HEK293 (cell line): Measurements from ENCODE around the gene PEPD.

Experiments used
- CTCF ChIA-PET: fragments of 350-600 bp; formaldehyde crosslinking; extraction: SDS; loops from one replicate; lab custom pipeline; 2021; ENCODE audit warnings: antibody characterized with exemption; lab: Yijun Ruan, JAX
- POLR2A ChIA-PET: fragments of 300-600 bp; formaldehyde crosslinking; extraction: SDS; loops from one replicate; lab custom pipeline; 2020; ENCODE audit warnings: antibody characterized with exemption, inconsistent platforms; lab: Yijun Ruan, JAX
- H3K27ac ChIP-seq: fragments of 200-500 bp; sonication (Bioruptor generic); 2 replicates; pipeline ENCODE4 v1.5.1; 2014; ENCODE audit warnings: low read depth, low read length, control low read depth, inconsistent platforms; ENCODE audit errors: extremely low read depth
- H3K36me3 ChIP-seq, 2 experiments: fragments of 200-500 bp in 1 of 2; sonication (Bioruptor generic) in 1 of 2; 1 replicate in 1 of 2; 2 replicates in 1 of 2; pipeline ENCODE4 v1.5.1; 2014 to 2017; ENCODE audit warnings: inconsistent platforms in 2 of 2, low read length in 2 of 2; ENCODE audit not compliant: control insufficient read depth in 2 of 2, insufficient read depth in 1 of 2
- H3K4me1 ChIP-seq: fragments of 200-500 bp; sonication (Bioruptor generic); 2 replicates; pipeline ENCODE4 v1.5.1; 2014; ENCODE audit warnings: mild to moderate bottlenecking, low read length, inconsistent platforms; ENCODE audit not compliant: control insufficient read depth, insufficient read depth
- H3K4me3 ChIP-seq: 2 replicates; pipeline ENCODE4 v1.5.1; 2011; ENCODE audit warnings: low read depth, mild to moderate bottlenecking, control low read depth, low read length, moderate library complexity
- H3K9me3 ChIP-seq: fragments of 200-500 bp; sonication (Bioruptor generic); 2 replicates; pipeline ENCODE4 v1.5.1; 2014; ENCODE audit warnings: low read depth, low read length, inconsistent platforms; ENCODE audit not compliant: control insufficient read depth, insufficient read depth
- GFI1B ChIP-seq: fragments of 450-650 bp; formaldehyde crosslinking; IDR thresholded peaks from 2 replicates; pipeline ENCODE4 v1.5.1; 2016; ENCODE audit warnings: missing biosample characterization, missing genetic modification characterization
- INSM2 ChIP-seq: fragments of 450-650 bp; formaldehyde crosslinking; IDR thresholded peaks from 2 replicates; pipeline ENCODE4 v1.5.1; 2016; ENCODE audit warnings: missing biosample characterization, missing genetic modification characterization
- OSR2 ChIP-seq: fragments of 450-650 bp; formaldehyde crosslinking; IDR thresholded peaks from 2 replicates; pipeline ENCODE4 v1.5.1; 2016; ENCODE audit warnings: missing biosample characterization, missing genetic modification characterization
- SETDB1 ChIP-seq: IDR thresholded peaks from one replicate; pipeline ENCODE4 v1.6.1; 2017; ENCODE audit warnings: mild to moderate bottlenecking, low read length, moderate library complexity, mixed read lengths; ENCODE audit not compliant: insufficient read length
- WT1 ChIP-seq: fragments of 450-650 bp; formaldehyde crosslinking; IDR thresholded peaks from 2 replicates; pipeline ENCODE4 v1.5.1; 2016; ENCODE audit warnings: missing biosample characterization, missing genetic modification characterization
- ZBTB26 ChIP-seq: fragments of 450-650 bp; formaldehyde crosslinking; optimal IDR thresholded peaks from 2 replicates; pipeline ENCODE3; 2016; ENCODE audit warnings: missing biosample characterization, mild to moderate bottlenecking, missing genetic modification characterization
- ZNF112 ChIP-seq: fragments of 450-650 bp; formaldehyde crosslinking; IDR thresholded peaks from 2 replicates; pipeline ENCODE4 v1.5.0; 2017; ENCODE audit warnings: missing biosample characterization, missing genetic modification characterization
- ZNF169 ChIP-seq: fragments of 450-650 bp; formaldehyde crosslinking; IDR thresholded peaks from 2 replicates; pipeline ENCODE4 v1.5.1; 2016; ENCODE audit warnings: missing biosample characterization, missing genetic modification characterization
- ZNF19 ChIP-seq: fragments of 450-650 bp; formaldehyde crosslinking; IDR thresholded peaks from 2 replicates; pipeline ENCODE4; 2016; ENCODE audit warnings: missing biosample characterization, missing genetic modification characterization, low read depth
- ZNF221 ChIP-seq: fragments of 450-650 bp; formaldehyde crosslinking; IDR thresholded peaks from 2 replicates; pipeline ENCODE4 v1.5.1; 2017; ENCODE audit warnings: missing biosample characterization, missing genetic modification characterization, borderline replicate concordance
- ZNF23 ChIP-seq: fragments of 450-650 bp; formaldehyde crosslinking; IDR thresholded peaks from 2 replicates; pipeline ENCODE4 v1.5.1; 2016; ENCODE audit warnings: missing biosample characterization, missing genetic modification characterization, borderline replicate concordance
- ZNF37A ChIP-seq: fragments of 450-650 bp; IDR thresholded peaks from 2 replicates; pipeline ENCODE4 v1.5.1; 2018; ENCODE audit warnings: missing biosample characterization, missing genetic modification characterization
- ZNF423 ChIP-seq: fragments of 450-650 bp; formaldehyde crosslinking; IDR thresholded peaks from 2 replicates; pipeline ENCODE4 v1.5.1; 2016; ENCODE audit warnings: missing biosample characterization, missing genetic modification characterization
- ZNF544 ChIP-seq: fragments of 450-650 bp; formaldehyde crosslinking; IDR thresholded peaks from 2 replicates; pipeline ENCODE4 v1.5.0; 2017; ENCODE audit warnings: missing biosample characterization, missing genetic modification characterization
- ZNF561 ChIP-seq: fragments of 450-650 bp; IDR thresholded peaks from 2 replicates; pipeline ENCODE4 v1.5.1; 2018; ENCODE audit warnings: missing biosample characterization, missing genetic modification characterization, borderline replicate concordance
- ZNF571 ChIP-seq: fragments of 450-650 bp; formaldehyde crosslinking; IDR thresholded peaks from 2 replicates; pipeline ENCODE4 v1.5.0; 2017; ENCODE audit warnings: missing biosample characterization, missing genetic modification characterization
- ZNF580 ChIP-seq: fragments of 450-650 bp; formaldehyde crosslinking; IDR thresholded peaks from 2 replicates; pipeline ENCODE4 v1.5.1; 2016; ENCODE audit warnings: missing biosample characterization, missing genetic modification characterization
- ZNF596 ChIP-seq: fragments of 450-650 bp; IDR thresholded peaks from 2 replicates; pipeline ENCODE4 v1.5.0; 2018; ENCODE audit warnings: missing biosample characterization, mild to moderate bottlenecking, missing genetic modification characterization, moderate library complexity
- ZNF600 ChIP-seq: fragments of 450-650 bp; formaldehyde crosslinking; IDR thresholded peaks from 2 replicates; pipeline ENCODE4 v1.5.1; 2016; ENCODE audit warnings: missing biosample characterization, missing genetic modification characterization
- ZNF621 ChIP-seq: fragments of 450-650 bp; formaldehyde crosslinking; IDR thresholded peaks from 2 replicates; pipeline ENCODE4 v1.5.1; 2017; ENCODE audit warnings: missing biosample characterization, missing genetic modification characterization
- ZNF664 ChIP-seq: fragments of 450-650 bp; formaldehyde crosslinking; IDR thresholded peaks from 2 replicates; pipeline ENCODE4 v1.5.1; 2016; ENCODE audit warnings: missing biosample characterization, missing genetic modification characterization
- ZNF776 ChIP-seq: fragments of 450-650 bp; formaldehyde crosslinking; IDR thresholded peaks from 2 replicates; pipeline ENCODE4 v1.5.0; 2017; ENCODE audit warnings: missing biosample characterization, missing genetic modification characterization, borderline replicate concordance
- ZSCAN18 ChIP-seq: fragments of 450-650 bp; formaldehyde crosslinking; IDR thresholded peaks from 2 replicates; pipeline ENCODE4 v1.5.1; 2016; ENCODE audit warnings: missing biosample characterization, missing genetic modification characterization
- ZSCAN5A ChIP-seq: fragments of 450-650 bp; formaldehyde crosslinking; IDR thresholded peaks from 2 replicates; pipeline ENCODE4 v1.5.1; 2016; ENCODE audit warnings: missing biosample characterization, missing genetic modification characterization

PEPD gene

GRCh38 chr19:33503433-33504057, 18.0 kb downstream of the PEPD start (continued):
- no peak for TF ChIP-seq INSM2 (tag by site-specific recombination)
- no peak for TF ChIP-seq ZNF544 (tag by site-specific recombination)
- TF ChIP-seq ZNF596 (tag by site-specific recombination) = no peak
- no peak for TF ChIP-seq OSR2
- no peak for TF ChIP-seq ZNF221 (tag by site-specific recombination)

- H3K36me3 ChIP-seq = peaks cover 6 to 26% of the 10 kb centered on the region in 2 experiments; a peak in 2 of 3 replicates
- no peak for TF ChIP-seq GFI1B (tag by site-specific recombination)
- TF ChIP-seq ZBTB26 = no peak
- TF ChIP-seq ZSCAN18 (tag by site-specific recombination) = no peak
- CTCF ChIA-PET = interaction anchor here (0.5 kb wide), 1 partner anchor 262 kb away, joined by 3 read pairs; no protein-coding TSS in a partner anchor
- no peak overlapping the region for H3K27ac ChIP-seq
- H3K9me3 ChIP-seq = no peaks in the 10 kb centered on the region
- H3K4me3 ChIP-seq = no peak overlapping the region
- H3K4me1 ChIP-seq = no peaks in the 10 kb centered on the region
- POLR2A ChIA-PET = no interaction called here
Measured at GRCh38 chr19:33503030-33503429, 18.6 kb downstream of the PEPD start.

GRCh38 chr19:33502521-33502920, 19.1 kb downstream of the PEPD start:
- CTCF ChIA-PET = interaction anchor here (0.5 to 0.7 kb wide), 2 partner anchors 72 to 261 kb away, joined by 3 to 6 read pairs; no protein-coding TSS in a partner anchor
- no peak overlapping the region for H3K27ac ChIP-seq
- H3K36me3 ChIP-seq = peaks cover 6 to 26% of the 10 kb centered on the region in 2 experiments; a peak in 2 of 3 replicates
- TF ChIP-seq ZNF37A (no peak), ZNF571 (no peak), SETDB1 (no peak), ZNF664 (tag by site-specific recombination) (no peak), WT1 (tag by site-specific recombination) (no peak), ZNF561 (no peak), ZNF600 (tag by site-specific recombination) (no peak), ZNF112 (tag by site-specific recombination) (no peak), ZNF23 (tag by site-specific recombination) (no peak), ZNF580 (tag by site-specific recombination) (no peak), ZNF423 (tag by site-specific recombination) (no peak), ZNF19 (no peak), ZSCAN5A (tag by site-specific recombination) (no peak), ZNF776 (no peak), ZNF169 (tag by site-specific recombination) (no peak), ZNF621 (tag by site-specific recombination) (no peak)
- POLR2A ChIA-PET = no interaction called here
- H3K4me1 ChIP-seq = no peaks in the 10 kb centered on the region
- no peak overlapping the region for H3K4me3 ChIP-seq
- no peaks in the 10 kb centered on the region for H3K9me3 ChIP-seq
